Sigmoid colon (tissue), 4 donors: ENCODE data around the gene IQGAP2.

Experiments
- CTCF ChIP-seq, 4 experiments: fragments of 450-650 bp in 3 of 4; fragments of 200-600 bp in 1 of 4; IDR thresholded peaks; one replicate each; pipeline ENCODE4 v1.5.1; 2016 to 2019; ENCODE audit warnings: antibody characterized with exemption in 4 of 4, mild to moderate bottlenecking in 3 of 4, moderate library complexity in 2 of 4
- EP300 ChIP-seq, 4 donors: sonication (generic); formaldehyde crosslinking; IDR thresholded peaks; one replicate each; pipeline ENCODE4 v1.6.1; 2017; ENCODE audit warnings: antibody characterized with exemption in 4 of 4

GRCh38 chr5:76608833-76609232 is 205.7 kb downstream of the IQGAP2 start:
- TF ChIP-seq CTCF (IDR thresholded peaks at IDR 0.05) (no peak), EP300 (IDR thresholded peaks at IDR 0.05) (no peak)
